HEK293T (cell line): ENCODE data around the gene TYRO3.

Experiments used
- CTCF ChIA-PET: fragments of 350-600 bp; formaldehyde crosslinking; extraction: SDS; loops from one replicate; lab custom pipeline; 2021; ENCODE audit warnings: antibody characterized with exemption, inconsistent platforms; lab: Yijun Ruan, JAX
- POLR2A ChIA-PET: fragments of 350-600 bp; formaldehyde crosslinking; extraction: SDS; loops from one replicate; lab custom pipeline; 2020; ENCODE audit warnings: antibody characterized with exemption, inconsistent platforms; lab: Yijun Ruan, JAX
- DNase-seq: peaks from one replicate; pipeline ENCODE4 v3.0.0; 2012; ENCODE audit warnings: mixed read lengths; ENCODE audit errors: extremely low spot score
- ARNT ChIP-seq: fragments of 450-650 bp; IDR thresholded peaks from 2 replicates; pipeline ENCODE4 v1.6.1; 2017; ENCODE audit warnings: mild to moderate bottlenecking
- BHLHE40 ChIP-seq: fragments of 450-650 bp; IDR thresholded peaks from 2 replicates; pipeline ENCODE4 v1.6.1; 2016; ENCODE audit warnings: mild to moderate bottlenecking, moderate library complexity, borderline replicate concordance
- CTBP1 ChIP-seq: fragments of 450-650 bp; IDR thresholded peaks from 2 replicates; pipeline ENCODE4 v1.6.1; 2016; ENCODE audit warnings: borderline replicate concordance
- ELF4 ChIP-seq: fragments of 450-650 bp; IDR thresholded peaks from 2 replicates; pipeline ENCODE4 v1.6.1; 2017; ENCODE audit warnings: antibody characterized with exemption
- FOXA1 ChIP-seq: fragments of 450-650 bp; IDR thresholded peaks from 2 replicates; pipeline ENCODE4 v1.6.1; 2016; ENCODE audit warnings: mild to moderate bottlenecking
- FOXK2 ChIP-seq: fragments of 450-650 bp; IDR thresholded peaks from 2 replicates; pipeline ENCODE4 v1.6.1; 2016; ENCODE audit warnings: mild to moderate bottlenecking
- FOXM1 ChIP-seq: fragments of 450-650 bp; IDR thresholded peaks from 2 replicates; pipeline ENCODE4 v1.6.1; 2017; ENCODE audit warnings: mild to moderate bottlenecking, borderline replicate concordance
- HDGF ChIP-seq: fragments of 450-650 bp; IDR thresholded peaks from 2 replicates; pipeline ENCODE4 v1.6.1; 2017; ENCODE audit warnings: antibody characterized with exemption, borderline replicate concordance
- L3MBTL2 ChIP-seq: fragments of 450-650 bp; conservative IDR thresholded peaks from 2 replicates; pipeline ENCODE4 v1.6.1; 2016; ENCODE audit warnings: mild to moderate bottlenecking
- LEF1 ChIP-seq: fragments of 450-650 bp; IDR thresholded peaks from 2 replicates; pipeline ENCODE4 v1.6.1; 2017; ENCODE audit warnings: mild to moderate bottlenecking, borderline replicate concordance
- NFRKB ChIP-seq: fragments of 450-650 bp; IDR thresholded peaks from 2 replicates; pipeline ENCODE4 v1.6.1; 2016; ENCODE audit warnings: mild to moderate bottlenecking, moderate library complexity
- PKNOX1 ChIP-seq: fragments of 450-650 bp; IDR thresholded peaks from 2 replicates; pipeline ENCODE4 v1.6.1; 2016
- SP1 ChIP-seq: fragments of 450-650 bp; IDR thresholded peaks from 2 replicates; pipeline ENCODE4 v1.6.1; 2017
- SUZ12 ChIP-seq: fragments of 450-650 bp; IDR thresholded peaks from 2 replicates; pipeline ENCODE4 v1.6.1; 2016; ENCODE audit warnings: mild to moderate bottlenecking
- TARDBP ChIP-seq: fragments of 450-650 bp; IDR thresholded peaks from 2 replicates; pipeline ENCODE4 v1.6.1; 2016
- ZNF384 ChIP-seq: fragments of 450-650 bp; IDR thresholded peaks from 2 replicates; pipeline ENCODE4 v1.6.1; 2016

The TYRO3 gene

GRCh38 chr15:41545218-41545617 is 13.8 kb upstream of the TYRO3 start:
- CTCF ChIA-PET, result interaction anchor here (0.6 kb wide), 2 partner anchors 11 to 80 kb away, joined by 3 to 4 read pairs; no protein-coding TSS in a partner anchor
- POLR2A ChIA-PET, result interaction anchor here (0.8 to 1.7 kb wide), 3 partner anchors 13 to 27 kb away, joined by 3 to 4 read pairs (median 3); no protein-coding TSS in a partner anchor
- TF ChIP-seq CTBP1 (no peak), PKNOX1 (no peak), ELF4 (no peak), L3MBTL2 (no peak)
- DNase-seq, result no peak

GRCh38 chr15:41546851-41547786 is 11.9 kb upstream of the TYRO3 start:
- no peak for DNase-seq
- ChIA-PET POLR2A (interaction anchor here (1.1 kb wide), 1 partner anchor 10 kb away, joined by 3 read pairs; no protein-coding TSS in a partner anchor), CTCF (interaction anchor here (1.4 kb wide), 1 partner anchor 11 kb away, joined by 3 read pairs; no protein-coding TSS in a partner anchor)
- TF ChIP-seq PKNOX1 (no peak), BHLHE40 (no peak), TARDBP (no peak), SP1 (no peak), FOXK2 (no peak), HDGF (no peak), CTBP1 (no peak), NFRKB (no peak), LEF1 (no peak), SUZ12 (no peak), L3MBTL2 (no peak), FOXA1 (no peak), ARNT (no peak)

GRCh38 chr15:41550066-41550775 is 8.8 kb upstream of the TYRO3 start:
- no peak for DNase-seq
- POLR2A ChIA-PET, result no interaction called here
- TF ChIP-seq L3MBTL2 (no peak), SP1 (no peak), BHLHE40 (no peak), ZNF384 (0 out of 2 replicates have a peak, but pooled peaks have one; percentile 18), ARNT (no peak)
- CTCF ChIA-PET, result no interaction called here

- TF ChIP-seq HDGF (no peak), FOXK2 (no peak), ELF4 (no peak), LEF1 (no peak), SP1 (no peak), NFRKB (no peak)
- CTCF ChIA-PET, result no interaction called here
- POLR2A ChIA-PET, result no interaction called here
- no peak for DNase-seq
These were observed 5.3 kb upstream of the TYRO3 start for GRCh38 chr15:41553731-41554130.

GRCh38 chr15:41554343-41554742 is 4.7 kb upstream of the TYRO3 start:
- no peak for DNase-seq
- CTCF ChIA-PET, result no interaction called here
- POLR2A ChIA-PET, result no interaction called here
- TF ChIP-seq BHLHE40, result no peak
- no peak for TF ChIP-seq ZNF384
- no peak for TF ChIP-seq CTBP1
- no peak for TF ChIP-seq HDGF
- no peak for TF ChIP-seq ELF4
- no peak for TF ChIP-seq TARDBP
- no peak for TF ChIP-seq FOXA1
- TF ChIP-seq PKNOX1, result no peak
- TF ChIP-seq FOXM1, result no peak
- TF ChIP-seq NFRKB, result no peak
- no peak for TF ChIP-seq SUZ12

GRCh38 chr15:41554915-41555314 is 4.1 kb upstream of the TYRO3 start:
- ChIA-PET CTCF (no interaction called here), POLR2A (no interaction called here)
- TF ChIP-seq ELF4 (no peak), L3MBTL2 (no peak), CTBP1 (no peak), ARNT (no peak), SUZ12 (no peak), ZNF384 (no peak), HDGF (no peak), FOXK2 (no peak), NFRKB (no peak)
- no peak for DNase-seq
